Colon (tissue), 2 donors: ENCODE data around the gene LRRC4C.
"Not testable (repeated sequence)": the region's sequence is repeated elsewhere in the genome, so short reads cannot be mapped to it uniquely, and the experiment has no call there.

Experiments used
- FAIRE-seq: peaks from 2 replicates; lab custom pipeline; 2012; peaks lifted over from hg19 to GRCh38; lab: Jason Lieb, UNC
- donor health status: control.
- donor health status: control.

LRRC4C gene

DNA sequence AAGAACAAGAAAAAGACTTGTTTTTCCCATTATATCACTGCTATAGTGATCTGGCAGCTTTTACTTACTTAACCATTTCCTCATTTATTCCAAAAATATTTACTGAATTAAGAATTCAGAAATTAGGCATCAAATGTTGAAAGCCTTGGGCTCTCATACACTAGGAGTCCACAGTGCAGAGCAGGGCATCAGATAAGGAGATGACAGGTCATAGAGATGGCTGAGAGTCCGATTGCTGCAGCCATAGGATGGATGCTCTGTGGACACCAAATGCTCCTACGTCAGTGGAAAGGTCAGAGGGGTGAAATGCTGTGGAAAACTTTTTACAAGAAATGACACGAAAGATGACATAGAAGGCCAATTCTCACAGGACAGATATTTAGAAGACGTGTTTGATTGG, 771.1 kb downstream of the LRRC4C start:
- FAIRE-seq, result no peak

DNA sequence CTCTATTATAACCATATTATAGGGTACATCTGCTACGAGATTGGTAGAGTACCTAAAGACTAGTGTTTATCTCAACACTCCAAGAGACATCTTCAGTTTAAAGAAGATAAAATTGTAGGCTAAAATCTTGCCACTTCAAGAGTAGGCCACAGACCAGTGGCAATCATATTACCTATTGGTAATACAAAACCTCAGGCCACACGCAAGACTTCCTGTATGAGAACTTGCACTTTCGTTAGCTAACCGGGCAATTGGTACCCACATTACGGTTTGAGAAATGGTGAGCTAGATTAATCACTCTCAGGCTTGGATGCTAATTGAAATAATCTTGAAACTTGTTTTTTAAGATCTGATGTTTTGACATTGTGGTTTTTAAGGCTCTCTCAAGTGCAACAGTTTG, 772.7 kb downstream of the LRRC4C start:
- no peak for FAIRE-seq

DNA sequence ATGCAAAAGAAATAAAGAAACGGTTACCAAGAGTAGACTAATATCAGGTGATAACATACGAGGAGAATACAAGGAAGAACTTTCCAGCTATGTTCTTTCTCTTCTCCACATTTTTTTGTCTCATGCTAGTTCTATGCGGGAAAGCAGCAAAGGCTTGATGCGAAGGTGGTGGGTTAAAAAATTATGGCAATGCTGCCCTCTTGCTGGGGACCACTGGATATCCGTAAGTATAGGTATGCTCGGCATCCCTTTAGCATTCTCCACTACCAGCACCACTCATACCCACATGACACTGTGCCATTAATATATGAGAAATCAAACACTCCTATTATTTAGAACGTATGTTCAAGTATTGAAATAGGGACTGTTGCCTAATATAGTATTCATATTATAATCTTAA, 776.4 kb downstream of the LRRC4C start:
- FAIRE-seq, result no peak

GRCh38 chr11:40679276-40679675, 780.2 kb downstream of the LRRC4C start:
- FAIRE-seq, result no peak

DNA sequence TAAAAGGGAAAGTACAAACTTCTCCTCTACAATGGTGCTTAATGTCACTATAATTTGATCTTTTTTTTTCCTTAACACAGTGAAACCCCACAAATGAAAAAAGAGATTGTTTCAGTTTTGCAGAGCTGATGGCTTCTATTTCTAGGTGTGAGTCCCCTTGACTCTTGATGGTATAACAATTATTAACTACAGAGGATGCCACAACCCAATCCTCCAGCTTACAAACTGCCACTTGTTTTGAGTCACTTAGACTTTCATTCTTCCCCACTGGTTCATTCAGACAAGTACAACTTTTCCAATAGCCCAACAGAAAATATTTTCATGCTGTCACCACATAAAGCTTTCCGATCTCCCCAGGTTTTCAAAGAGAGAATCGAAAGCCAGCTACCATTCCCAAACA, 812.2 kb downstream of the LRRC4C start:
- no peak for FAIRE-seq

GRCh38 chr11:40642284-40642683, 817.2 kb downstream of the LRRC4C start:
- no peak for FAIRE-seq

DNA sequence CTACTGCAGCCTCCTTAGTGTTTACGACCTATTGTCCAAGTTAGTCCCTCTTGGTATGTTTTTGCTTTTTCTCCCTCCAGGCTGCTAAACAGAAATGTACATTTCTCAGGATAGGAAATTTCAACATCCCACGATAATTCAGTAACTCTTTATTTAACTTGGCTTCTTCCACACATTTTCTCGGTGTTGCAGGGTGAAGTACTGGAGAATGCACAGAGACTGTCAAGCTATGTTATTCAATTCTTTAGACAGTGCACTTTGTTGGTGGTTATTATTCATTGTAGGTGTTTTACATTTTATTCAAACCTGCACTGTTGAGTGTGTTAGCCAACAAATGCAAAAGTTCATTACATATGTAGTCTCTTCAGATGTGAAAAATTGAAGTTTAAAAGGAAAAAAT, 839.8 kb downstream of the LRRC4C start:
- FAIRE-seq, result no peak

DNA sequence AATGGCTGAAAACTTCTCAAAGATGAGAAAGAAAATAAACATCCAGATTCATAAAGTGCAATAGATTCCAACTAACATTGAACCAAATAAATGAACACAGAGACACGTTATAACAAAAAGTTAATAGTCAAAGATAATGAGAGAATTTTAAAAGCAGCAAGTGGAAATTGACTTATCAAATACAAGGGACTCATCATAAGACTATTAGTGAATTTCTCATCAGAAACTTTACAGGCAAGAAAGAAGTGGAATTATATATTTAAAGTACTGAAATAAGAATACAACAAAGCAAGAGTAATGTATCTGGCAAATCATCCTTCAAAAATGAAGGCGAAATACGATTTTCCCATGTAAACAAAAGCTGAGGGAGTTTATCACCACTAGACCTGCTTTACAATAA, 852.7 kb downstream of the LRRC4C start:
- no peak for FAIRE-seq

DNA sequence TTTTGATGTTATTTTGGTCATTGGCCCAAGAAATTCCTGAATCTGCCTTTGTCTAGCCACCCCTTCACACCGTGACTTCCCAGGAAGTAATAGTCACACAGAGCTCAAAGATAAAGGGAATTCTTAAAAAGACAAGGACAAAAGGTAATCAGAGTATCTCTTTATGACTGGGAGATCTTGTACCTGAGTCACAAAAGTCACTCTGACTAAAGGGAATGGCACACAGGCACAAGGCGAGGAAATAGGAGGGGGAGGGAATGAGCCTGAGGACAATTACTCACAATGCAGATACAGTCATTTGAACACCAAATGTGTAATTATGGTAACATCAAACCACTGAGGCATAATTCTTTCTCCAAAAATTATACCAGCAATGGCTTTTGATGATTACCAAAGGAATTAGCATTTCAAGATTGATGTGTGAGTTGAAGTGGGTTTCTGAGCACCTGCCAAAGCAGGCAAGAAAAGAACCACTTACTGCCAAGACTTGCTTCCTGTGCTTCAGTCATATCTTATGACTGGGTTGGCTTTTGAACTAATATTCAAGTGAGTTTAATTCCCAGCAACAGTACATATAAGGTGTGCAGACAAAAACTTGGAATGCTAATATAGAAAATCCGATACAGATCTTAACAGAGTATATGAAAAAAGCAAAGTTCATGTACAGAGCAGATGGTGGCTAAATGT, 856.4 kb downstream of the LRRC4C start:
- no peak for FAIRE-seq

DNA sequence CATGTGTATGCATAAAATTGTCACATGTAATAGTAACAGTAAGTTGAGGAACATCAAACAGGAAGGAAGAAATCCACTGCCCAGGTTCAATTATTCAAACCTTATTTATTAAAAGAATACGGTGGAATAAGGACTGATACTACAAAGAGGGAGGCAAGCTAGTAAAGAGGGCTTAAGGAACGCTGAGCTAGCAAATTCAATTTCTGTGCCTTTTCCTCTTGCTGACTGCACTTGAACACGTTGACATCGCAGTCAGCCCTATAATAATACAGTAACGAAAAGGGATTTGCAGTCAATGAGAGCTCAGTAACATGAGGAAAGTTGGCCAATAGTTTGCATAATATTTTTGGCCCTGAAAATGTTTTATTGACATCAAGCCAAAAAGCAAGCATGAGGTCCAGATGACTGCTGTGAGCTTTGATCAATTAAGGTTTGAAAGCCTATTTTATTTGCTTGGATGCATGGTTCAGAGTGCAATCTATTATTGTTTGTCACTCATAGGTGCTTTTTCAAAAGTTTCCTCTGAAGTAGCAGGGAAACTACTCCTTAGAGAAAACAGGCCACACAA, 861.8 kb downstream of the LRRC4C start:
- no peak for FAIRE-seq

DNA sequence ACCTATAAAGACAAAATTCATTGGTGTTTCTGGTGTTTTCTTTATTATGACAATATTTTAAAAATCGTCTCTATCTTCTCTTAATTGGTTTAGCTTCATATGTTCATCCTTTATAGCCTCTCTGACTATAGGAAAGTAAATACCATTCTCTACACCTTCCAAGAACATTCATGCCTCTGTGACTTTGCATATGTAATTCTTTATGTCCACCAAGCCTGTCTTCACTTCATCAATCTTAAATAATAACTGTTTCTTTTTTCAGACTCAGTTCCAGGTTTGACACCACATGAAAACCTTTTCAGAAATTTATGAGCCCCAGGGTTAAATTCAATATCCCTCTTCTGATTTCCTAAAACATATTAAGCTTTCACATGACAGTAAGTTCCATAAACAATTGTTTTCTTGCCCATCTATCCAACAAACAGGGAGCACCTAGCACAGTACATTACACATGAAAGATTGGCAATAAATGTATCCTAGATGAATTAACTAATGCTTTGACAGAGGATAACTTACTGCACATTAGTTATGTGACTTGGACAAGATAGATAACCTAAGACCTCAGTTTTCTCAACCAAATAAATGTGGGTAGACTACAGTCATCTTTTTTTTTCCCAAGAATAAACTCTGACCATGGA, 886.1 kb downstream of the LRRC4C start:
- FAIRE-seq, result no peak

GRCh38 chr11:40569947-40570531, 889.4 kb downstream of the LRRC4C start:
- no peak for FAIRE-seq

DNA sequence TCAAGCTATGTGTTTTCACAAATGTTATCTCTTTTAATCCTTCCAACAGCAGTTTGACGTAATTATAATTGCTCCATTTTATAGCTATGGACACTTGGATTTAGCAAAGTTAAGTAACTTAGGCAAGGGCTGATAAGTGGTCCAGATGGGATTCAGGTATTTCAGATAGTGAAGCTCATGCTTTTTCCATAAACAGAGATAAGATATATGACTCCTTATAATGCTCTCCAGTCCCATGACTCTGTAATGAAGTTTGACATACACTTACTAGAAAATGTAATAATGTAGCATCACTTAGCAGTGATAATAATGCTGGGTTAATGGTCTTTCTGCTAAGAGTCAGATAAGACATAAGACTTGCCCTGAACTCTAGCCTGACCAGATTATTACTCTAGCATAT, 892.1 kb downstream of the LRRC4C start:
- no peak for FAIRE-seq

- no peak for FAIRE-seq
Observed at GRCh38 chr11:40544162-40544561, 915.3 kb downstream of the LRRC4C start.

DNA sequence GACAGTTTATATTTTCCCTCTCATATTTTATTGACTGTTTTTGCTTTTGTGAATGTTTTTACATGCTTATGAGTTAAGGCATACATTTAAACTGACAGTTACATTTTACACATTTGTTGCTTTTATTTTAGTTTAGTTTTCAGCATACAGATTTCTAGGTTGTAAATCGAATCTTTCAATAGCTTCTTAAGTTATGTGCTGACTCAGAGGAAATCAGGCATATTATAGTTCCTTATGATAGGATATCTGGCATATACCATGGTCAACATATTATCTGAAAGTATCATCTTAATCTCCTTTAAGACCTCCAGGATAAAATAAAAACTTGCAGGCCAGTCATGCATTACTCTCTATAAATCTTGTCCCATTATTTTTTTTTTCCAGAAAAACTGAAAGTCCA, 916.6 kb downstream of the LRRC4C start:
- FAIRE-seq, result no peak

- FAIRE-seq, result no peak
Observed at GRCh38 chr11:40537734-40538133, 921.7 kb downstream of the LRRC4C start.

DNA sequence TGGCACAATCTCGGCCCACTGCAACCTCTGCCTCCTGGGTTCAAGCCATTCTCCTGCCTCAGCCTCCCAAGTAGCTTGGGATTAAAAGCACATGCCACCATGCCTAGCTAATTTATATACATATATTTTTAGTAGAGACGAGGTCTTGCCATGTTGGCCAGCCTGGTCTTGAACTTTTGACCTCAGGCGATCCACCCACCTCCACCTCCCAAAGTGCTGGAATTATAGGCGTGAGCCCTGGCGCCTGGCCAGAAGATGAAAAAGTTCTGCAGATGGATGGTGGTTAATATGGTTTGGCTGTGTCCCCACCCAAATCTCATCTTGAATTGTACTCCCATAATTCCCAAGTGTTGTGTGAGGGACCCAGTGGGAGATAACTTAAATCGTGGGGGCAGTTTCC, 937.4 kb downstream of the LRRC4C start:
- FAIRE-seq, result not testable (repeated sequence)

- FAIRE-seq, result no peak
Observed at GRCh38 chr11:40517122-40517521, 942.3 kb downstream of the LRRC4C start.

DNA sequence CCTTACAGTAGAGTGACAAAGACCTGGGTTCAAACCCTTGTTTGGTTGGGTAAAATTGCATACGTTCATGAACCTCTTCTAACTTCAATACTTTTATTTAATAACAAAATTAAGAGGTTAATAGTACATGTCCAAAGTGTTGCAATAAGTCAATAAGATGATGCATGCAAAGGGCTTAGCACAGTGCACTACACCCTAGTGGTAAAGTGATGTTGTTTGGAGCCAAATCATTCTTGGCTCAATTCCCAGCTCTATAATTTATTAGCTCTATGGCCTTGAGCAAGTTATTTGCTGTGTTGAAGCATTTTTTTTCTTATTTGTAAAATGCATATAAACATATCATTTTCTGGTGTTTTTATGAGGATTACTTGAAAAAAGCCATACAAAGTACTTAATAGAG, 945.3 kb downstream of the LRRC4C start:
- no peak for FAIRE-seq

DNA sequence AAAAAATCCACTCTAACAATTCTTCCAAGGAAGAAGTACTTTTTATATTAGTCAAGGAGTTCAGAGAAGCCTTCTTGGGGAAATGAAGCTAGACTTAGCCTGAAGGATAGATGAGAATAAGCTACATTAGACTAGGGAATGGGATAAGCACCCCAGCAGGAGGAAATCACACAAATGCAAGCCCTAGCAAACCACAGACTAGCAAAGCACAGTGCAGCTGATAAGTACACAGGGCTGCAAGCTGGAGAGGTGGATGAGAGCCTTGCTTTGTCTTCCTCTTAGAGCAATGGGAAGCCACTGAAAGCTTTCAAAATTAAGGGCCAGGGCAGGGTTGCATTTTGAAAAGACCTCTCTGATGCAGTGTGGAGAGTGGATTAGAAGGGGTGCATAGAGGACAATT, 946.2 kb downstream of the LRRC4C start:
- no peak for FAIRE-seq

DNA sequence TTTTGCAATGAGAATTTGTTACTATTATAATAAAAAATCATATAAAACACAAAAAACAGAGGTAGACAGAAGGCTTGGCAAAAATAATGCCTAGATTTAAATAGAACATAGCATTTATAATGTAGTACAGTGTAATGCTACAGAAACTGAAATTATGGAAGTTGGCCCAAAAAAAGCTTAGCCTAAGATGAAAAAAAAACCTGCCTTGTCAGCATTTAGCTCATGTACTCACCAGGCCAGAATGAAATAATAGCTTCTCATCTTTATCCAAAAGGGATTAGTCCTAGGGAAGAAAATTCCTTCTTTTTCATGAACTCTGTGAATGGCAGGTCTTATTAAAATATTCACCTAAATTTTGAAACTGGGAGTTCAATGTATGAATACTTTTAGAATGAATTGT, 951.1 kb downstream of the LRRC4C start:
- no peak for FAIRE-seq

- FAIRE-seq, result no peak
Observed at GRCh38 chr11:40506226-40506625, 953.2 kb downstream of the LRRC4C start.

DNA sequence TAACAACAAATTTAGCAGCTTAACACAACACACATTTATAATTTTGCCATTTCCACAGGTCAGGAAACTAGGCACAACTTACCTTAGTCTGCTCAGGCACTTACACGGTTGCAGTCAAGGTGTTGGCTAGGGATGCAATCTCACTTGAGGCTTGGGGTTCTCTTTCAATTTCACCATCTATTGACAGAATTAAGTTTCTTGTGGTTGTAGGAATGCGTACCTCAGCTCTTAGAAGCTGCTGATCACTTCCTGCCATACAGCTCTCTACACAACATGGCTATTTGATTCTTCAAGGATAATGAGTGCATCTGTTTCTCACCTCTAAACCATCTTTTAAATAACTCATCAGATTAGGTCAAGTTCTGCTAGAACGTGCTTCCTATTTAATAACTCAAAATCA, 968.1 kb downstream of the LRRC4C start:
- FAIRE-seq, result no peak

GRCh38 chr11:40467771-40468170, 991.7 kb downstream of the LRRC4C start:
- FAIRE-seq, result no peak
